Daoy (cell line): Measurements from ENCODE around the gene SSTR5. TPM values are rescaled to one million over a fixed set of nuclear protein-coding genes. Genes with fewer than 3 reads are reported as not detected.

Source experiments
- DNase-seq: peaks from one replicate; pipeline ENCODE4 v3.0.0-alpha.2; 2015; ENCODE audit warnings: low read depth
- total RNA-seq: library from RNA; depleted of rRNA; stranded (reverse); fragments of >200 nt; shearing (Covaris generic); gene quantifications from 2 replicates; pipeline ENCODE4 v1.2.3, GENCODE V29; 2014

Gene SSTR5
- total RNA-seq, 1 experiment from 2014 or later = not detected

DNA sequence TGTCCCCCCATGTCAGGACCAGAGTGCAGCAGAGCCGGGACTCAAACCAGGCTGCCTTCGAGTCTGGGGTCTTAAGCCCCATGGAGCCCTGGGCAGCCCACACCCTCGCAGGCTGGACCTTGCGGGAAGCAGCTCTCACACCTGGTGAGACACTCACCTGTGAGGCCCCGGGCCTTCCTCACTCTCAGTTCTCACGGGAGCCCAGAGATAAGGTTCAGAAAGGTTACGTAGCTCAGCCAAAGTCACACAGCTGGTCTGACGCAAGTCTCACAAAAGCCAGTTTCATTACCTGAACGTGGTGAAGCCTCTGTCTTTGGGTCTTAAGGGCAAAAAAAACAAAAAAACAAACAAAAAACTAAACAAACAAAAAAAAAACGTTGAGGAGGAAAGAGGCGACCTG, 32.8 kb upstream of the SSTR5 start:
- no peak for DNase-seq

DNA sequence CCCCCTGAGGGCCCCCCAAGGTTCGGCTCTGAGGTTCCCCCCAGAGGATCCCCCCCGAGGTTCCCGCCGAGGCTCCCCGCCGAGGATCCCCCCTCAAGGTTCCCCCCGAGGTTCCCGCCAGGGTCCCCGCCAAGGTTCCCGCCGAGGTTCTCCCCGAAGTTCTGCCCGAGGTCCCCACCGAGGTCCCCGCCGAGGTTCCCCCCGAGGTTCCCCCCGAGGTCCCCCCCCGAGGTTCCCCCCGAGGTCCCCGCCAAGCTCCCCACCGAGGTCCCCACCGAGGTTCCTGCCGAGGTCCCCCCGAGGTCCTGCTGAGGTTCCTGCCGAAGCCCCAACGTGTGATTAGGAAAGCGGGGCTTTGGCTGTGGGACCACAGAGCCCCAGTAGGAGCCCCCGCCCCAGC, 32.2 kb upstream of the SSTR5 start:
- DNase-seq = no peak

DNA sequence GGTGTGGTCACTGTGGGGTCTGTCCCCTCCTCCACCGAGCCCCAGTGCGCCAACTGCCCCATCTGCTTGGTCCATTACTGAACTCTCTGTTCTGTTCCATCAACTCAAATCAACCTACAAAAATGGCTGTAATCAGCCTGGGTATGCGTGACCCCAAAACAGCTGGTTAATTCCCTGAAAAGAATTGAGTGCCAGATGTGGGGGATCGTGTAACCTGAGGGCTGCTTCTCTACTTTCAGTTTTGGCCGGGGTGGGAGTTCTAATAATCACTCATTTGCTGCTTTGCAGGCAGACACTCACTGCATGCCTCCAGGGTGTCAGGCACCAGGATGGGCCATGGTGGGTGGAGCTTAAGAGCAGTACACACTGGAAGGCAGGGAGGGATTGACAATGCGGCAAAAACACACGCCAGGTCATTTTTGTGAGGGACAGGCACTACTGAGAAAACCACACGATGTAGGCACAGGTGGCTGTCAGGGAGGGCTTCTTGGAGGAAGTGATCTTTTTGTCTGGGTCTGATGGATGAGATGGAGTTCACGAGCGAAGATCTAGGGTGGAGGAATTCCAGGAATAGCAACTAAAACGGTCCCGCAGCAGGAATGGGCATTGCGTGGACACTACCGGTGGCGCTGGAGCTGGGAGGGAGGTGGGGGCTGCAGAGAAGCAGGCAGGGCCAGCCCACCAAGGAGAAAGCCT, 30.4 kb upstream of the SSTR5 start:
- DNase-seq = no peak

DNA sequence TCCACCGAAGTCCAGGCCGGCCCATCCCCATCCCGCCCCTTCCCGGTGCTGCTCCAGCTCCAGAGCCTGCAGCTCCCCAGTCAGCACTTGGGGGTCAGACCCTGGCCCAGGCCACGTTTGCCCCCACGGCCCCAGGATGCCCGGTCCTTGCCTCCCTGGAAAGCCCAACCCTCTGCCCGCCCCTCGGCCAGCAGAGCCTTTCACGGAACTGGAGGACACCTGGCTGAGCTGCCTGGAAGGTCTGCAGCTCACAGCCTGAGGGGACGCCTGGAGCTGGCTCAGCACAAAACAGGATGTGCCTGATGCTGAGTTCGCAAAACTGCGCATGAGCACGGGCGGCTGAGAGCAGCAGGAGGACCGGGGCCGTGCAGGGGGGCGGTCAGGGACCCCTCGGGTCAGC, 29.7 kb upstream of the SSTR5 start:
- peak; percentile 48 for DNase-seq

DNA sequence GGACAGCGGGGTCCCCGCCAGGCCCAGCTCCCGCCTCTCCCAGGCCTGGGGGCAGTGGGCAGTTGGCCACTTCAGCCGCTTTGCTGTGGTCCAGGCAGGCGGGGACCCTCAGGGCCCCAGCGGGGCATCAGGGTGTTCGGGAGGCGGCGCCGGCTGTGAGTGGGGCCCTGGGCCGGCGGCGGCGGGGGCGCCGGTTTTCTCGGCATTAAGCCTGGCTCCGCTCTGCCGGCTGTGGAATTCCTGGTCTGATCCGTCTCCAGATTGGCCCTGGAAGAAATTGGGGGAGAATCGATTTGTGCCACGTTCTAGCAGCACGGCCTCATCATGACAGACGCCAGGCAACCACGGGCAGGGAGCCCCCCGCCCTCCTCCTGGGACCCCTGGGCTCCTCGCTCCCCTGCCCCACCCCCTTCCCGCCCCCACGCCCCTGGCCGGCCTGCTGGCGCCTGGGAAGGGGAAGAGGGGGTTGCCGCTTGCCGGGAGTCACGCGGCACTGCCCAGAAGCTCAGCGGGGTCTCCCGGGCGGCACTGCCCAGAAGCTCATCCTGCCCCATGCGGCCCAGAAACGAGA, 28.6 kb upstream of the SSTR5 start:
- no peak for DNase-seq

DNA sequence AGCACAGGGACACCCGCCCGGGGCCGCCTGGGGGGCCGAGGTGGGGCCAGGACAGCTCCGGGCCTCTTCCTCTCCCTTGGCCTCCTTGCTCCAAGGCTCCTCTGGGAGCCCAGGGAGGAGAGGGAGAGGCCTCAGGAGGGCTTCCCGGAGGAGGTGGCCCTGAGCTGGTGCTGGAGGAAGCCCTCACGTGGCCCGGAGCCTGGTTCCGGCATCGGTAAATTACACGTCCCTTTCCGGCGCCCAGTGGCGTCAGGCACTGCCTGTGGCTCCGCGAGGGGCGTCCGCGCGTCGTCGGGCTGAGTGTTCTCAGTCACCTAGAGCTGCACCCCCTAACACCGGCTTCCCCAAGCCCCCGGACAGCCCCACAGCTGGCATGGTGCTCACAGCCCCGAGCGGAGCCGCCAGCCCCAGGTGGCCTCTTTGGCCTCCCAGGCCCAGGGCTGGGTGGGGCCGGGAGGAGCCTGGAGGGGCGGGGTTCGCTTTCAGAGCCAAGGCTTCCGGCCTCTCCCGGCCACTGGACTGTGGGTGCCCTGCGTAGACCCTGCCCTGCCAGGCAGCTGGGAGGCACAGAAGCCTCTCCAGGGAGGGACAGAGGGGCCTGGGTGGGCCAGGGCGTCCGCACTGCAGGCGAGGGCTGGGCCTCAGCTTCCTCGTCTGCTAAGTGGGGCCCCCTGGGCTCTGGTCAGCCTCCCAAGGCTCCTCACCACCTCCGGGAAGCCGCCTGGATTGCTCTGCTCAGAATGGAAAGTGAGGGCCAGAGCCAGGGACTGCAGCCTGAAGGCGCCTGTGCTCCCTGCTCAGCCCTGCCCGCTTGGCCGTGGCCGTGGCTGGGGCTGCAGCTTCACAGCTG, 27.9 kb upstream of the SSTR5 start:
- no peak for DNase-seq

DNA sequence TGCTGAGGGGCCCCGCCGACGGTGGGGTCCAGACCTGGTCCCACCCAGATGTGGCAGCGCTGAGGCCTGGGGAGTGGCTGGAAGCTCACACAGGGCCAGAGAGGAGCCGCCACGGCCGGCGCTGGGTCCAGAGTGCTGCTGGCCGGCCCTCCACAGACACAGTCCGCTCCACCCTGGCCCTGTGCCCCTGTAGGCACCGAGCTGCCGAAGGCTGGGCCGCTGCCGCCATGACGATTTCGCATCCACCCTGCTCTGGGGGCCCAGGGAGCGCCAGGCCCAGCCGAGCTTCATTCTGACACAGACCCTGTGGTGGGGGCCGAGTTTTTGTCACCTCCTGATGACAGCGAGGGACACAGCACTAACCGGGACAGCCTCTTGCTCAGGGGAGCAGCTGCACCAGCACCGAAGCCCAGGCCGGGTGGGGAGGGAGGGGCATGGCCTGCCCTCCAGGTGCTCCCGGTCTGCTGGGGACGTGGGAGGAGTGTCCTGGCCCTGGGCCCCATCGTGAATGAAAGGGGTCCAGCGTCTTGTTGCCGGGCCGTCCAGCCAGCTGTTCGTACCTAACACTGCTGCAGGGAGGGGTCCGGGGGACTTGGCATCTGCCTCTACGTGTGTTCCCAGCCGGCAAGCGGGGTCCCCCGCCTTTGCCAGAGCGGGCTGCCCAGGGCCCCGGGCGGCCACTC, 27.1 kb upstream of the SSTR5 start:
- no peak for DNase-seq

DNA sequence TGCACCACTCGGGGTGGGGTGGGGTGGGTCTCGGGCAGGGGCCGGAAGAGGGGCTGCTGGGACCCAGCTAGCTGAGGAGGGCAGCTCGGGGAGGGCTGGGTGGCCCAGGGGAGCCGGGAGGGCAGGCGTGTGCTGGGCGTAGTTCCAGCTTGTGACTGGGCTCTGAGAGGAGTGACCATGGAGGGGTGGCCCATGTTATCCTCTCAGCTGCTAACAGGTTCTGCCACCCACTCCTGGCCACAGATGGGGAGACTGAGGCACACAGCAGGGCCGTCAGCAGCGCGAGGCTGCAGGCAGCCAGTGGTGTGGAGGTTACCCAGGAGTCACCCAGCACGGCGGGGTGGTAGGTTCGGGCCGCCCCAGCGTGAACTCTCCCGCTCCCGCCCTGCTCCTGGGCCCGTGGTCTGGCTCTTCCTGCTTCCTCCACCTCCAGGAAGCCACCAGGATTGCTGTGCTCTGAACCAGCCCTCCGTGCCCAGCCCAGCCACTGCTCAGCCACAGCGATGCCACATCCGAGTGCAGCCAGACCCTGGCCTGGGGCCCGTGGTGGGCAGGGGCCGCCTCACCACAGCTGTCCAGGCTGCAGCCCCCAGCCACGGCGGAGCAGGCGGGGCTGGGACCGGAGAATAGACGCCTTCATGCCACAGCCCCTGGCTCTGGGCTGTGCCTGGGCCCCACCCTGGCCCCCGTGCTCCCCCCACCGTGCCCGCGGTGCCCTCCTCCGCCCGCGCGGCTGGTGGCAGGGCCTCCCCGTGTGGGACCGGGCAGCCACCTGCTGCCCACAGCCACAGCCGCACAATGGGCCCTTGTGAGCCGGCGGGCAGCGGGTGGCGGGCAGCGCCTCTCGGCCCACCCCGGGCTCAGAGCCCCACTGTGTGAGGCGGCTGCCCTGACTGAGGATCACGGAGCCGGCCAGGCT, 26.3 kb upstream of the SSTR5 start:
- no peak for DNase-seq

DNA sequence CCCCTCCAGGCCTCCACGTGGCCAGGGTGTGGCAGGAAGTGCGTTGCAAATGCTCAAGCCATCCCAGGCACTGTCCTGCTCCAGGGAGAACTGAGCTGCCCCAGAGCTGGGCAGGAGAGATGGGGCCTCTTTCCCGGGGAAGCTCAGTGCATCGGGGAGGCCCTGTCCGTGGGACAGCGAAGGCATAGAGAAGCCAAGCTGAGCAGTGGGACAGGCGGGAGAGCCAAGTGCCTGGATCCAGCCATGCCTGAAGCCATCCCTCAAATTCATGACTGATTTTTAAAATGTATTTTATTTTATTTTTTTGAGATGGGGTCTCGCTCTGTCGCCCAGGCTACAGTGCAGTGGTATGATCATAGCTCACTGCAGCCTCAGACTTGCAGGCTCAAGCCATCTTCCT, 25.4 kb upstream of the SSTR5 start:
- DNase-seq = no peak

DNA sequence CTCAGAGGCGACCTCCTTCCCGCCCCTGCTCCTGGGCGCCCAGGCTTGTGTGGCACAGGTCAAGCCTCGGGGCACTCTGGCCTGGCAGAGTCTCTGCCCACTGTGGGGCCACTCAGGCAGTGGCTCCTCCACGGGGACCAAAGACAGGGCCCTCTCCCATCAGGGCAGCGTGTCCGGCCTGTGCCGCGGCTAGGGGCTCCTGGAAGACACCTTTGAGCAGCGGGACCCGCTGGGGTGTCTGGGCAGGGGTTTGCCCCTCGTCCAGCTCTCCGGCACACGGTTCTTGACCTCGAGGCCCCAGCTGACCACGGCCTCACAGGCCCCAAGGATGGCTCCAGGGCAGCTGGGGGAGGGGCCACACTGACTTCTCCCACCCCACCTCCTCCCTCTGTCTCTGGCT, 24.7 kb upstream of the SSTR5 start:
- DNase-seq = no peak

DNA sequence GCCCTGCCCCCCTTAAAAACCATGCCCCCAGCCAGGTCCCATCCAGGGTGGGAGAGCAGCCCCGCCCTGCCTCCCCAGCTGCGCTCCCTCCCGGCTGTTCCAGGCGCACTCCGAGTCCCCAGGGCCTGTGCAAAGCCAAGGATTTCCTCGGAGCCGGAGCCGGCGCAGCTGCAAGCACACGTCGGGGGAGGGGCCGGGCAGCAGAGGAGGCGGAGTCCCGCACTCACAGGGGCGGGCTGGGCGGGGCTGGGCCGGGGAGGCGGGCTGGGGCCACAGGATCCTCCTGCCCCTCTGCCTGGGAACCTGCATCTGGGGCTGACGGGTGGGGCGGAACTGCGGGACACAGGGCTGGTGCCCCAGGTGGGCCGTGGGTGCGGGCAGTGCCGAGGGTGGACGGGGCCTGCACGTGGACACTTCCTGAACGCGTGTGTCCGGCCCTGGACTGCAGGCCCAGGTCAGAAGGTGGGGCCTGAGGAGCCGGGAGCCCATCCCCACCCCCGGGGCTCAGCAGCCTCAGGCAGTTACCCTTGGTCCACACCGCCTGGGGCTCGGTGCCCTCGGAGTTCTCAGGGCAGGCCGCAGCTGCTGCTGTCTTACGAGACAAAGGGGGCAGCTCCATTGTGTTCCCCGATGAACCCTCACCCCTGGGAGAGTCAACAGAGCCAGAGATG, 24.0 kb upstream of the SSTR5 start:
- peak; percentile 67 for DNase-seq

DNA sequence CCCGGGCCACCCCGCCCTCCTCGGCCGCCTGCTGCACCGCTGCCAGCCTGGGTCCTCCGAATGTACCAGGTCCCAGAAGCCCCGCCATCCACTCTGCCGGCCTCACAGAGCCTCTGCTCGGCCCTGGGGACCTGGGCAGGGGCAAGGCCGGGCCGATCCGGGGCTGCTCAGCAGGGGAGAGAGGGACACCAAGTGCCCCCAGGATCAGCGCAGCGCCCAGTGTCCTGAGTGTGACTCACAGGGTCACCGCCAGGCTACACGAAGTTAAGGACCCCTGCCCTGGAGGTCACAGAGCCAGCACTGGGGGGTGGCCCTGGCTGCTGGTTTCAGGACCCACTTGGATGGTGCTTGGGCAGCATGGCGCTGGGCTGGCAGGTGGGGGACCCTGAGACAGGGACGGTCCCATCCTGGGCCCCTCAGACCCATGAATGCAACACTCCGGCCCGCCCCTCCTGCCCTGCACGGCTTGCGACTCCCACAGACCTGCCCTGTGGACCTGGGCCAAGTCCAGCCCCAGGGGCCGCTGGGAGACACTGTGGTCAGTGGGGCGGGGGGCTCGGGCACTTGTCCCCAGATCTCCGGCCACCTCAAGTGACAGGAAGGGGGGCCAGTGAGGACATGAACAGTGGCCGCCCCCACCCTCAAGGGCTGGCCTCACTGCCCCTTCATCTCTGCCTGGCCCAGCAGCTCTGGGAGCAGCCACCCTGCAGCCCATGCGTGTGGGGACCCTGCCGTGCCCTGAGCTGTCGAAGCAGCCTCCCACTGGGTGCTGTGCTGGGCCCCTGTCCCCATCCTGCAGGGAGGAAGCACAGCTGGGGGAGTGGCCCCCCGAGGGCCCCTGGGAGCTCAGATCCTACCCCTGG, 23.2 kb upstream of the SSTR5 start:
- no peak for DNase-seq

DNA sequence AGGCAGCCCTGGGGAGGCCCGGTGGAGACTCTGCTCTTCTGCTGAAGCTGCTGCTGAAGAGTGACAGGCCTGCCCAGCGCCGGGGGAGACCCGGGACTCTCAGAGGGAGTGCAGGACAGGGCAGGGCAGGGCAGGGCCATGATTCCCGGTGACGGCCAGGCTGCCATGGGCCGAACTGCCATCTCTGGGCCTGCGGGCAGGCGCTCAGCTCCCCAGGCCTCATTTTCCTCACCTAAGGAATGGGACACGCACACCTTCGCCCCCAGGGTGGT, 22.6 kb upstream of the SSTR5 start:
- no peak for DNase-seq

DNA sequence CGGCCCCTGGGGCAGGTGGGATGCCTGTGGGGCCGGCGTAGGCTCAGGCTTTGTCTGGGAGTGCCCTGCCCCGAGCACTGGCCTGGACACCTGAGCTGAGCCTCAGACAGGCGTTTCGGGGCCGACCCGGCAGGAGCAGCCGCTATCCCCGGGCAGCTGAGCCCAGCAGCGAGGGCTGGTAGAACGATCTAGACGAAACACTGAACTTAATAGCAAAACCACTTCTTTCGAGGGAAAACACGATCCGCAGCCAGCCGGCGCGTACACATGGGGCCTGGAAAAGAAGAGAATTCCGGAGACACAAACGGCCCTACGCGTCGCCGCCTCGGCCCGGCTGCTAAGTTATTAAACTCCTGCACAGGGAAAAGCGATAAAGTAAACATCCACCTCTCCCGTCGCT, 22.0 kb upstream of the SSTR5 start:
- no peak for DNase-seq

DNA sequence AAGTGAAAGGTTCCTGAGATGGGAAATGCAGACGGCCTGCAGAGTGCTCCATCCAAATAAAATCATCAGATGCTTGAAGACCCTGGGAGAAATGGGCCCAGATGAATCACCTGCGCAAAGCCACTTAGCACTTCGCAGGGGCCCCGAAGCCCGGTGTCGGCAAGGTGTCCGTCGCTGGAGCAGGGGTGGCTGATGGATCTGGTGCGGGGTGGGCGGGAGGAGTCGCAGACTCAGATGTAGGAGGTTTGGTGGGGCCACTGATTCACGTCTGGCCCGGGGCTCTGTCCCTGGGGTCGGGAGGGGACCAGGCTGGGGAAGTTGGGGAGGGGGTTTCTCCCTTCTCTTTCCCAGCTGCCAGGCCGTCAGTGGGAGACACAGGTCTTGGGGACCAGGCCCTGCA, 21.6 kb upstream of the SSTR5 start:
- DNase-seq = no peak

DNA sequence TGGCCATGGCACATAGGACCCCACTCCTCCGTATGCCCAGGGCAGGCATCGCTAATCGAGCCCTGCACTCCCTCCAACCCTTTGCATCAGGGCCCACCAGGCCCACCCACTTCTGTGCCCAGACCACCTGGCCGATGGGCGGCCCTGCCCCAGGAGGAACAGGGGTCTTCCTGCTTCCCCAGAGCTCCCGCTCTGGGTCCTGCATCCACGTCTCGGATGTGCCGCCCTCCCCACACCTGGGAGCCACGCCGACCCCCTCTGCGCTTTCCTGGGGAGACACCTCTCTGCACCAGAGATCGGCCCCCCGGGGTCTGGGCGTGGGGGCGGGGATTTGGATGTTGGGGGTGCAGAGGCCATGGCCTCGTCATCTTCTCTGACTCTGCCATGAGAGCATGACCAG, 21.1 kb upstream of the SSTR5 start:
- no peak for DNase-seq

DNA sequence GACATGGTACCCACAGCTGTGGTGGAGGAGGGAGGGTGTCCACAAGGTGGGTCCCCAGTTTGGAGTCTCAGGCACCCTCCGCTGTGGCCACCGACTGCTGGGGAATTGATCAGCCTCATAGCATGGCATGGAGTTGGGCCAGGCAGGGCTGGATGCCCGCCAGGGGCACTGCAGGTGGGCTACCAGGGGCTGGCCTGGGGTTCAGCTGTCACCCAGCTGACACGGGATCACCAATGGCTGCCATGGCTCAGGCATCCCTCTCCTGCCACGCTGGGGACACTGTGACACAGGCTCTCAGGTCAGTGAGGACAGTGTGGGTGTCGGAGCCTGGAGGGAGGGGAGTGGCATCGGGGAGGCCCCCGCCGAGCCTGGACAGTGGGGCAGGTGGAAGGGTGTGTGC, 19.8 kb upstream of the SSTR5 start:
- DNase-seq = no peak

DNA sequence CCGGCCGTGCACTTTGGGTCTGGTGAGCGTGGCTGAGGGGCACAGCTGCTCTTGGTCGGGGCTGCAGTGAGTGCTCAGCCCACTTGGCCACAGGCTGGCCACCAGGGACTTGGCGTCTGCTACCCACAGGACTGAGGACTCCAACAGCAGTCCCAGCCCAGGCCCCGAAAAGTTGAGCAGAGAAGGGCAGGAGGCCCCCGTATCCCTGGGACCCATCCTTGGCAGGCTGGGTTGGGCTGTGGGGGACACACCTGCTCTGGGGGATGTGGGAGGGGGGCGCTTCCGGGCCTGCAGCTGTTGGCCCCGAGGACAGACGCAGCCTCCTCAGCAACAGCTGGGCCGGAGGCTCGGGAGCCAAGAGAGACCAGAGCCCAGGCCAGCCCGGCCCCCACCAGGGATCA, 19.4 kb upstream of the SSTR5 start:
- DNase-seq = no peak

DNA sequence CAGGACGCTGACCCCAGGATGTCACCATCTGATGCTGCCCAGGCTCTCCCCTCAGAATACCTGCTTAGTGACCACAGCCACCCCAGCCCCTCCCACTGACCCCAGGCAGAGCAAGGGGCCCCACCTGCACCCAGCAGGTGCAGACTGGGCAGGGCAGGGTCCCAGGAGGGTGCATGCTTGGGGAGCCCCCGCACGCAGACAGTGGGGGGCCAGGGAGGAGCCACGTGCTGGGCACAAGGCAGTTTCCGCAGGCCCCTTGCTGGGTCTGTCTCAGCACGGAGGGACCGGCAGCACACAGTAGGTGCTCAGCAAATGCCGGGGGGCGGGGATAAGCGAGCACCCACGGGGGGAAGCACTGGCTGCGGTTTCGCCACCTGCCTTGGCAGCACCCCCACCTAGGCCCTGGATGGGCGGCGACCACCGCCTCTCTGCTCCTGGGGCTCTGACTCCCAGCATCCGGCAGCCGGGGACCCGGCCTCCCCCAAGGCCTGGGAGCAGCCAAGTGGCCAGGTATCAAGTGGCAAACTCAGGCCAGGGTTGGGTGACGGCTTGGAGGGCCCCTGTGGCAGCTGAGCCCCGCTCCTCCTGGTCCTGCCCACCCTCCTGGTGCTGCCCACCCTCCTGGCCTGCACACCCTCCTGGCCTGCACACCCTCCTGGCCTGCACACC, 18.7 kb upstream of the SSTR5 start:
- DNase-seq = no peak
